Aorta (tissue), 5 donors: ENCODE data around the gene CCDC137. TPM values are rescaled to one million over a fixed set of nuclear protein-coding genes. Genes with fewer than 3 reads are reported as not detected.
"Not testable (repeated sequence)": the region's sequence is repeated elsewhere in the genome, so short reads cannot be mapped to it uniquely, and the experiment has no call there.

Source experiments
- ATAC-seq: fragments of 200-7000 bp; cut with Tn5 transposase; one replicate; pipeline ENCODE4 v1.9.1; 2022; ENCODE audit warnings: moderate library complexity; ENCODE audit not compliant: low FRiP score
- DNase-seq, 2 donors: peaks; one replicate each; pipeline ENCODE4 v3.0.0-alpha.2; 2020
- H3K27ac ChIP-seq, 2 donors: one replicate each; pipeline ENCODE4 v1.5.1; 2013; ENCODE audit warnings: low read length in 2 of 2, mild to moderate bottlenecking in 2 of 2, moderate library complexity in 2 of 2, control low read depth in 1 of 2, inconsistent platforms in 1 of 2, low read depth in 1 of 2
- H3K27me3 ChIP-seq, 2 donors: one replicate each; pipeline ENCODE4 v1.6.1; 2013; ENCODE audit warnings: control low read depth in 1 of 2, low read length in 1 of 2, mild to moderate bottlenecking in 1 of 2, moderate library complexity in 1 of 2; ENCODE audit not compliant: insufficient read depth in 2 of 2, control insufficient read depth in 1 of 2
- H3K36me3 ChIP-seq, 2 donors: one replicate each; pipeline ENCODE4 v1.6.1; 2013; ENCODE audit warnings: control low read depth in 1 of 2, low read length in 1 of 2, mild to moderate bottlenecking in 1 of 2; ENCODE audit not compliant: insufficient read depth in 2 of 2, control insufficient read depth in 1 of 2
- H3K4me1 ChIP-seq, 2 donors: one replicate each; pipeline ENCODE4 v1.6.1; 2013; ENCODE audit warnings: low read length in 2 of 2, control low read depth in 1 of 2, mild to moderate bottlenecking in 1 of 2, moderate library complexity in 1 of 2; ENCODE audit not compliant: insufficient read depth in 2 of 2, control insufficient read depth in 1 of 2
- H3K4me3 ChIP-seq, 2 donors: one replicate each; pipeline ENCODE4 v1.5.1; 2013; ENCODE audit warnings: low read length in 2 of 2, control low read depth in 1 of 2, mild to moderate bottlenecking in 1 of 2
- H3K9me3 ChIP-seq: one replicate; pipeline ENCODE4 v1.6.1; 2013; ENCODE audit warnings: mild to moderate bottlenecking, low read length; ENCODE audit not compliant: control insufficient read depth
- WGBS, 2 donors: extraction: QIAGEN DNeasy Blood & Tissue Kit; methylation state at CpG; one replicate each; pipeline ENCODE4 v1.1.7; 2013; 5-methylcytosine and 5-hydroxymethylcytosine counted together
- intact Hi-C, 2 donors: fragments of 100-400 bp; cut with DNase I; formaldehyde crosslinking; loops; one replicate each; pipeline versions ENCODE4 v1.14.2 to v1.15.0; 2022
- polyA plus RNA-seq, 2 donors: library from polyadenylated mRNA; stranded (reverse); fragments of 200-250 nt; gene quantifications; one replicate each; pipeline ENCODE4 v1.2.3, GENCODE V29; 2013
- total RNA-seq, 2 donors: library from RNA; stranded (reverse); fragmentation: NEBNext Ultra II Directional; extraction: Animal tissue kit (Norgen Biotek cat#: 25700); gene quantifications; one replicate each; pipeline ENCODE4 v1.2.1, GENCODE V29; 2021
- donor health status: healthy with polysubstance abuse.
- donor health status: Bipolar disorder and iron deficiency.
- donor health status: DM: no; HTN: no; CAD: no.
- donor health status: DM: no; HTN: no; CAD: no.
- donor health status: DM: yes; HTN: yes; CAD: no.

Gene CCDC137
- total and polyA plus RNA-seq, 4 donors, result 7.9 to 13.7 (median 13.2) TPM

- no peaks in the 10 kb centered on the region for H3K36me3 ChIP-seq
- 77 to 78% methylated on average over 18 of the region's 18 CpGs for WGBS, 2 donors
These were observed 7.2 kb downstream of the CCDC137 start for GRCh38 chr17:81673561-81674258.

GRCh38 chr17:81675515-81676221, 9.1 kb downstream of the CCDC137 start:
- WGBS, 2 donors, result 39% methylated on average over 18 of the region's 18 CpGs
- H3K4me3 ChIP-seq, H3K27me3 ChIP-seq, H3K9me3 ChIP-seq, ATAC-seq, intact Hi-C loops, H3K36me3 ChIP-seq, DNase-seq, H3K27ac ChIP-seq, H3K4me1 ChIP-seq: not testable (repeated sequence)

More at GRCh38 chr17:81673561-81674258, 7.2 kb downstream of the CCDC137 start:
- Histone ChIP-seq H3K4me3 (no peak overlapping the region), H3K4me1 (no peaks in the 10 kb centered on the region), H3K9me3 (no peaks in the 10 kb centered on the region), H3K27ac (no peak overlapping the region), H3K27me3 (no peaks in the 10 kb centered on the region)
- no peak for ATAC-seq
- intact Hi-C loops, result no loop called here
- no peak for DNase-seq

GRCh38 chr17:81676906-81677305, 10.4 kb downstream of the CCDC137 start:
- Histone ChIP-seq H3K4me1 (no peaks in the 10 kb centered on the region), H3K9me3 (no peaks in the 10 kb centered on the region), H3K36me3 (no peaks in the 10 kb centered on the region), H3K4me3 (no peak overlapping the region), H3K27me3 (no peaks in the 10 kb centered on the region), H3K27ac (no peak overlapping the region)
- intact Hi-C loops, result no loop called here
- no peak for DNase-seq
- ATAC-seq, result no peak
- WGBS, 2 donors, result 73 to 86% methylated on average over 17 of the region's 17 CpGs

- H3K36me3 ChIP-seq, result no peaks in the 10 kb centered on the region
- ATAC-seq, result no peak
- DNase-seq, result no peak
- H3K27ac ChIP-seq, result no peak overlapping the region
- H3K4me3 ChIP-seq, result no peak overlapping the region
- intact Hi-C loops, result no loop called here
- whole genome bisulfite sequencing, 2 donors, result 84 to 85% methylated on average over 11 of the region's 11 CpGs
- no peaks in the 10 kb centered on the region for H3K4me1 ChIP-seq
- no peaks in the 10 kb centered on the region for H3K27me3 ChIP-seq
- no peaks in the 10 kb centered on the region for H3K9me3 ChIP-seq
These were observed 13.6 kb downstream of the CCDC137 start for GRCh38 chr17:81680150-81680549.

- WGBS, 2 donors, result 64 to 71% methylated on average over 17 of the region's 17 CpGs
- no peak for ATAC-seq
- intact Hi-C loops, result no loop called here
These were observed 15.1 kb downstream of the CCDC137 start for GRCh38 chr17:81681672-81682071.

GRCh38 chr17:81682565-81683207, 16.1 kb downstream of the CCDC137 start:
- no peaks in the 10 kb centered on the region for H3K36me3 ChIP-seq
- no peak overlapping the region for H3K27ac ChIP-seq
- no peaks in the 10 kb centered on the region for H3K4me1 ChIP-seq
- no peaks in the 10 kb centered on the region for H3K9me3 ChIP-seq
- WGBS, 2 donors, result 27 to 28% methylated on average over 19 of the region's 19 CpGs
- intact Hi-C loops, result no loop called here
- H3K27me3 ChIP-seq, result no peaks in the 10 kb centered on the region
- ATAC-seq (no peak), DNase-seq (no peak)
- H3K4me3 ChIP-seq, result peak overlapping the region; percentile 67 to 97

More at GRCh38 chr17:81681672-81682071, 15.1 kb downstream of the CCDC137 start:
- no peak overlapping the region for H3K4me3 ChIP-seq
- H3K4me1 ChIP-seq, result no peaks in the 10 kb centered on the region
- H3K27ac ChIP-seq, result no peak overlapping the region
- H3K36me3 ChIP-seq, result no peaks in the 10 kb centered on the region
- no peaks in the 10 kb centered on the region for H3K9me3 ChIP-seq
- no peak for DNase-seq
- H3K27me3 ChIP-seq, result no peaks in the 10 kb centered on the region

- ATAC-seq (no peak), DNase-seq (no peak)
- intact Hi-C loops, result no loop called here
- H3K9me3 ChIP-seq, result no peaks in the 10 kb centered on the region
- peak overlapping the region; percentile 67 to 97 for H3K4me3 ChIP-seq
- no peaks in the 10 kb centered on the region for H3K4me1 ChIP-seq
- H3K27ac ChIP-seq, result peak overlapping the region in 1 of 2 donors; percentile 8
- WGBS, 2 donors, result 0 to 1% methylated on average over 37 of the region's 37 CpGs
- no peaks in the 10 kb centered on the region for H3K36me3 ChIP-seq
- no peaks in the 10 kb centered on the region for H3K27me3 ChIP-seq
These were observed 16.7 kb downstream of the CCDC137 start for GRCh38 chr17:81683208-81683583.

- ATAC-seq (peak; percentile 98), DNase-seq (peak; percentile 99 to 100)
- 0 to 1% methylated on average over 105 to 112 of the region's 112 CpGs for WGBS, 2 donors
- Histone ChIP-seq H3K27ac (peak within 1 kb of the TSS in 1 of 2 donors; percentile 49), H3K4me3 (peak within 1 kb of the TSS; percentile 90 to 97), H3K27me3 (no peaks in the 10 kb centered on the region), H3K4me1 (no peaks in the 10 kb centered on the region), H3K9me3 (no peaks in the 10 kb centered on the region), H3K36me3 (no peaks in the 10 kb centered on the region)
- intact Hi-C loops, result no loop called here
These were observed 17.3 kb downstream of the CCDC137 start, which contains the start of the genes ARL16 and HGS for GRCh38 chr17:81683584-81684441. ARL16 (minus strand) TSS chr17:81683797; CDS start chr17:81683753, 44 bp downstream. HGS (plus strand) TSS chr17:81684011; CDS start chr17:81684067, 56 bp downstream.
